Omental fat pad (tissue), 4 donors: ENCODE results near the gene MBNL2. TPM values are rescaled to one million over a fixed set of nuclear protein-coding genes. Genes with fewer than 3 reads are reported as not detected.
A peak's percentile ranks its signal among the peaks of the same experiment; 100 is the strongest.

Experiments used
- ATAC-seq: fragments of 150-250 bp; one replicate; pipeline ENCODE4 v1.9.1; 2016; ENCODE audit warnings: mild to moderate bottlenecking, moderate library complexity; ENCODE audit not compliant: low FRiP score
- DNase-seq: peaks from one replicate; pipeline ENCODE4 v3.0.0-alpha.2; 2019; ENCODE audit warnings: low spot score
- CTCF ChIP-seq, 3 donors: fragments of 450-650 bp; IDR thresholded peaks; one replicate each; pipeline ENCODE4 v1.5.1; 2016 to 2017; ENCODE audit warnings: antibody characterized with exemption in 3 of 3, mild to moderate bottlenecking in 3 of 3, moderate library complexity in 2 of 3
- total RNA-seq, 4 donors: library from RNA; depleted of rRNA; stranded (reverse); fragments of >200 nt; gene quantifications; one replicate each; pipeline ENCODE4 v1.1.0, GENCODE V29; 2016

The MBNL2 gene
- total RNA-seq, 4 donors from 2014 or later: 105 to 132 (median 123) TPM

DNA sequence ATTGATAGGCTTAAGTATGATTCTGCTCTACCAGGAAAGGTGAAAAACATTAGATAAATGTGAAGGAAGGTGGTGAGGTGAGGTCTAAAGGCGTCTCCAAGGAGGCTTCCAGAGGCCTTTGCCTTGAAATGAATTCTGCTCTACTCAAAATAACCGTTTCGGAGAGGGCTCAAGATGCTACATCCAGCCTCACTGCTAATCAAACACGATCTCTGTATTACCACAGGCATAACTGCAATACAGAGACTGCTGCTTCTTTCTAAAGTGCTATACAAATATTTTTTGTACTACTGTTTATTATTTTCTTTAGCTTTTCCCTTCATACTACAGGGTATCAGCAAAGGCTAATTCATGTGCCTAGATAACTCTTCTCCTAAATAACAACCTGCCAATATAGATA is 16.8 kb downstream of the MBNL2 start:
- ATAC-seq (no peak), DNase-seq (no peak)
- TF ChIP-seq CTCF (IDR thresholded peaks at IDR 0.05): no peak

- TF ChIP-seq CTCF (IDR thresholded peaks at IDR 0.05): no peak
- ATAC-seq (no peak), DNase-seq (no peak)
Observed at GRCh38 chr13:97239306-97239705, 17.2 kb downstream of the MBNL2 start.

DNA sequence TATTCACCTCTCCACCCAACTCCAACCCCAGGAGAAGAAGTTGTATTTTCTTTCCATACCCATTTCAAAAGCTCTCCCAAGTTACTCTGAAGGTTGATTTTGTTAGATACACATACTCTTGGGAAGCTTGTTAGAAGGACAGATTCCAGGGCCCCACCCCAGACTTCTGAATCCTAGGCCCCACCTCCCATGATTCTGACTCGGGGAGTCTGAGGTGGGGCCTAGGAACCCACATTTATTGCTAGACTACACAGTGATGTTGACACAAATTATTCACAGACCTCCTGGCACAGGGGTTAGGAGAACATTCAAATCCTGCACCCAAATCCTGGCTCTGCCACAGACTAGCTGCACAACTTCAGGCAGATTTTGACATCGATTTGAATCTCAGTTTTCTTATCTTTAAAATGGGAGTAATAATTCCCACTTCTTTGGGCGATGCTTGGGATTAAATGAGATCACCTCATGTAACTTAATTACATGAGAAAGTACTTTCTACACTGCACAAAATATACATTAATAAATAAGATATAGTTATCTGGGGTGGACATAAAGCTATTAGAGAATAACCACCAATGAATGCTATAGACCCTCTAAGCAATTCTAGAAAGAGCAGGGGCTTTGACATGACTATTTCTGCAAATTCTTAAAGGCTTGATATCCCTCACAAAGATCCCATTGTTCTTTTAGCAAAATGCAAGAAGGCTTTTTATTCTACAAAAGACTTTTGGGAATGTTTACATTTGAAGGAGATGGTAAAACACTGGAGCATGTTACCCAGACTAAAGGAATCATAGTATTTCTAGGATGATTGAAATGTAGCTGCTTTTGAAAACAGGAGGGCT is 18.0 kb downstream of the MBNL2 start:
- TF ChIP-seq CTCF (IDR thresholded peaks at IDR 0.05): no peak
- DNase-seq: no peak
- ATAC-seq: no peak

- DNase-seq: no peak
- TF ChIP-seq CTCF (IDR thresholded peaks at IDR 0.05): no peak
- ATAC-seq: peak; percentile 16
Observed at GRCh38 chr13:97240788-97241734, 18.9 kb downstream of the MBNL2 start.

- ATAC-seq (no peak), DNase-seq (no peak)
- TF ChIP-seq CTCF (IDR thresholded peaks at IDR 0.05): no peak
Observed at GRCh38 chr13:97241761-97242160, 19.6 kb downstream of the MBNL2 start.

DNA sequence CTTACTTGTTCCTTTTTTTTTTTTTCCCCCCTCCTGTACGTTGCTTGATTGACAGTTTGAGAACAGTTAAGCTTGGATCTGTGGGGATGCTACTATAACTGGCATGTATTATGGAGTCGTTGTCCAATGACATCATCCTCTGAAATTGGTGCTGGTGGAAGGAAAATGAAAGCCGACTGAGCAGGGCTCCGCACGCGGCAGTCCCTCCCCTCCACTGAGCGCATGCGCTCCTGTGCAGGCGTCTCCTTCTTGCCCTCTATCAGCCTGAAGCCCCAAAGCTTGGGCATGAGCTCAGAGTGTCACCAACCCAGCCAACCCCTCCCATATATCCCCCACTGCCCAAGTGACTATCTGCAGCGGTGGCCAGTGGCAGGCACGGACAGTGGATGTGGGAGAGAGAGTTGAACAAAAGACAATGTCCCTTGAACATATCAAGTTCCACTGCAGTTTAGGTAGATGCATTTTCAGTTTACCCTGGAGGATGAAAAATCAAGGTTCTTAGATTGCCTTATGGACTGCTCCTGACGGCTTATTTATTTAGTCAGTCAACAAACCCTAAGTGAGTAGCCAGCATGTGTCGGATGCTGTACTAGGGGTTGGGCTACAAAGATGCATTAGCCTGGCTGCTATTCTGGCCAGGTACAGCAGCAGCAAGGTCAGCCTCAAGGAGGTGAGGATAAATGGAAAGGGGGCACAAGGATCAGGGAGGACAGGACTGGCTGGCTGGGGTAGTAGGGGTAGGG is 20.8 kb downstream of the MBNL2 start:
- DNase-seq: no peak
- no peak for ATAC-seq
- no peak for TF ChIP-seq CTCF (IDR thresholded peaks at IDR 0.05)
